NT2/D1 (cell line): Measurements from ENCODE around the gene L3MBTL3.

Experiments
- SUZ12 ChIP-seq: IDR thresholded peaks from 2 replicates; pipeline ENCODE4 v1.6.1; 2011; ENCODE audit not compliant: insufficient read length, insufficient read depth; ENCODE audit errors: extremely low read depth
- YY1 ChIP-seq: IDR thresholded peaks from 2 replicates; pipeline ENCODE4 v1.6.1; 2011; ENCODE audit not compliant: insufficient read length, insufficient read depth
- ZNF274 ChIP-seq: IDR thresholded peaks from 2 replicates; pipeline ENCODE4 v1.6.1; 2011; ENCODE audit warnings: mild to moderate bottlenecking, low read depth, low read length

DNA sequence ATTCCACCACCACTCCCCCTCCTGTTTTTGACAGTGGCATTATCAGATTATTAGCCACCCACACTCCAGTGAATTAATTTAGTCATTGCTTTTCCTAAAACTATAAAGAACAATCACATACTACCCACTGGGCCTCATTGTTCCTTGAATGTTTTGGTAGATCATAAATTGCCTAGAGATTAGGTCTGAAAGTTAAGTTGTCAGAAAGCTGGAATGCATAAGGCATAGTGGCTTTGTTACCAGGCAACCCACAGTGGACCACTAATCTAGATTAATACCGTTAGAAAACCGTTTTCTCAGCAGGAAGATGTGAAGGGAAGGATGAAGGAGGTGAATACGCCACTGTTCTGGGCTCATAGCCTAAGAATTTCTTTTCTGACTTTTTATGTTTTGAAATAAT, 128.7 kb downstream of the L3MBTL3 start:
- TF ChIP-seq ZNF274, result no peak
- no peak for TF ChIP-seq YY1
- no peak for TF ChIP-seq SUZ12
